Measurements from ENCODE around the gene FIBP.

- TF ChIP-seq PHF8 (conservative IDR thresholded peaks at IDR 0.05; ENCODE audit: low read depth, low read length) (no peak), NRF1 (IDR thresholded peaks at IDR 0.05; ENCODE audit: low read depth, low read length) (no peak), SRF (IDR thresholded peaks at IDR 0.05; ENCODE audit: low read depth, low read length) (no peak), USF2 (IDR thresholded peaks at IDR 0.05; ENCODE audit: low read length) (no peak), EP300 (IDR thresholded peaks at IDR 0.05; ENCODE audit: borderline replicate concordance in 1 of 2, low read depth in 2 of 2, low read length in 2 of 2) (no peak), RFX5 (IDR thresholded peaks at IDR 0.05; ENCODE audit: borderline replicate concordance, low read depth, low read length) (no peak), GABPA (IDR thresholded peaks at IDR 0.05; ENCODE audit: borderline replicate concordance, insufficient read depth, low read length) (no peak), CHD2 (IDR thresholded peaks at IDR 0.05; ENCODE audit: low read length) (no peak), JUND (IDR thresholded peaks at IDR 0.05; ENCODE audit: low read length) (no peak), ASH2L (IDR thresholded peaks at IDR 0.05; ENCODE audit: low read length) (no peak), TBP (IDR thresholded peaks at IDR 0.05; ENCODE audit: low read depth, low read length) (no peak), RAD21 (IDR thresholded peaks at IDR 0.05 in 1 of 2, conservative IDR thresholded peaks at IDR 0.05 in 1 of 2; ENCODE audit: low read depth in 2 of 2, low read length in 2 of 2) (no peak), ATF3 (IDR thresholded peaks at IDR 0.05; ENCODE audit: insufficient read depth, low read depth, low read length) (no peak), TCF12 (IDR thresholded peaks at IDR 0.05; ENCODE audit: low read depth, low read length) (no peak)
These were observed 15.4 kb upstream of the FIBP start for GRCh38 chr11:65903715-65904114.
